GM19372 (cell line): ENCODE results near the gene PTH2.

Source experiments
- ATAC-seq: cut with Tn5 transposase; IDR thresholded peaks from one replicate; pipeline ENCODE4 v1.9.1; 2021; ENCODE audit warnings: mild to moderate bottlenecking, low read depth, moderate library complexity; ENCODE audit not compliant: unreplicated experiment

PTH2 gene

DNA sequence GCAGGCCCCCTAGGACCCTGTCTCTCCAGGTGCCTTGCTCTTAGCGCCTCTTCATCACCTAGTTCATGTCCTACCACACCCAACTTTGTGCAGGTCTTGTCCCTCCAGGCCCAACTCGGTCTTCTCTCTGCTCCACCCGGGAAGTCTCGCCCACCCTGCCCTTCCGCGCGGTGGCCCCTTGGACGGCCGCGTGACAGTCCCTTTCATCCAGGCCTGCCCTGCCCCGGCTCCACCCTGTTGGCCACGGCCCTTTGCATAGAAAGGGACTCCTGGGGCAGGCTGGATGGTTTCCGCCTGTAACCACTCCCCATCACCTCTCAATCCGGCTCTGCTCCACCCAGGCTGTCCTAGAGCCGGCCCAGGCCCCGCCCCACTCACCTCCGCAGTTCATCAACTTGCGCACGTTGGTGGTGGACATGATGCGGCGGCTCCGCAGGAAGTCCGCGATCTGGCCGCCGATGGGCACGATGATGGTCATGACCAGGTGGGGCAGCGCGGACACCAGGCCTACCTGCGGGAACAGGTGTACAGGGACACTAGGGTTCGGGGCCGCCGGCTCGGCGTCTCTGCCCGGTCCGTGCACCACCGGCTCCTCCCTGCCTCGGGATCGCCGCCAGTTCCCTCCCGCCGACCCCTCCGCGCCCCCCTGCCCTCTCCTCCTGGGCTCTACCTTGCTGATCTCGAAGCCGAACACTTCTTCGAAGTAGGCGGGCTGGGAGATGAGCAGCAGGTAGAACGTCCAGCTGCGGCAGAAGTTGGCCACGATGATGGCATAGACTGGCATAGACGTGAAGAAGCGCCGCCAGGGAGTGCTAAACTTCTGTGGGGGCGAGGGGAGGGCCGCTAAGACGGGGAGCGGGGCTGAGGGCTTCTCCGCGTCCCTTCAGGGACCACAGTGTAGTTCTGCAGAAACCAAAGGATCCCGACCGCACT, 9.2 kb upstream of the PTH2 start:
- ATAC-seq: no peak

DNA sequence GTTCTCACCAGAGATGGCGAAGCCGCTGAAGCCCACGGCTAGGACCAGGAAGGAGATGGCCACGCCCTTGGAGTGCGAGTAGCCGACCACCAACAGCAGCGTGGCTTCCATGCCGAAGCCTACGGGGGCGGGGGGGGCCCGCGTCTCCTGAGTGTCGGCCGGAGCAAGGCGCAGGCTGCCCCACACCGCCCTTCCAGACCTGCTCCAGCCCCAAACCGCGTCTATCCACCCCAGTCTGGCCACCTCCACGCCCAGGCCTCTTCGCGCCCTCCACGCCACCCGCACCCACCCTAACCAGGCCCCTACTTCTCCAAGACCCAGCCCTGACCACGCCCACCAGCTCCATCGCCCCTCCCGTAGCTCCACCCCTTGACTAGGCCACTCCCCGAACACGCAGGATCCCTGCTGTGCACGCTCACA, 8.1 kb upstream of the PTH2 start:
- ATAC-seq: no peak

DNA sequence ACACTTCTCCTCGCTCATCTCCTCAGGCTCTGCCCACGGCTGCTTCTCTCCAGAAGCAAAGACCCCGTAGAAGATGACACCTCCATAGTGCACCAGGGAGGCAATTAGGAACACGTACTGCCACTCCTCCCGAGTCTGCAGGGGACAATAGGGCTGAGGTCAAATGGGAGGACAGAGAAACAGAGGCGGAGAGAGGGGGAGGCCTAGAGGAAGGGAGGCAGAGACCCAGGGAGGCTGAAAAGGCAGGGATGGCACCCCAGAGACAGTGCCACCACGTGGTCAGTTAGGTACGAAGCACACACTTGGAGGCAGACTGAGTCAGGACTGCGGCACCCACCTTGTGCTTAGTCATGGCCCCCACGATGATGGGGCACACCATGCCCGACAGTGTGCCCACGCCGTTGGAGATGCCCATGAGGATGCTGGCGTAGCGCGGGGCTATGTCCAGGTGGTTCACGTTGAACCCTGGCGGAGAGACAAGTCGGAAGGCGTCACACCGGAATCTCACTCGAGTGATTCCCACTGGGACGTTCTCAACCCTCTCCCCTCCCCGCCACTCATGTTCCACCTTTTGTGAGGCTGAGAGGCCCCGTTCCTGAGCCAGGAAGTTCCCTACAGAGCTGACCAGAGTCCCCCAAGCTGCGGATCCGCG, 7.6 kb upstream of the PTH2 start:
- ATAC-seq: no peak

DNA sequence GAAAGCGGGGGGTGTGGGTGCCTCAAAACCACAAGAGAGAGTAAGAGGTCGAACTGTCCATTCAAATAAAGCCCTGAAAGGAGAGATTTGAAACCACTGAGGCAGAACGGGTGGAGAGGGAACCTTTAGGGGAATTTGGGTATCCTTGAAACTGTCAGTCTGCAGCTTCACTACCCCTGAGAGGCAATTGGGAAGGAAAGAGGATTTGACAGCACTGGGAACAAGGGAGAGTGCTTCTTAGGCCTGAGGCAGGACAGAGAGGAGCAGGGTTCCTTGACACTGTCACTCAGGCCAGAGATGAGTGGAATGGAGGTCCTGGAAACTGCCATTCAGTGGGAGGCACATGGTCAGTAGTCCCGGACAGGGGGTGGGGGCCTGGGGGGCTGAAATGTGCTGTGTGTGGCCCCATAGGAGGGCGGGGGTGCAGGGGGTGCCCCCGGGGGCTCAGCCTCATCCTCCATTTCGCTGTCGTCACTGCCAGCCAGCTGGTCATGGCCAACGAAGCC, 7.0 kb upstream of the PTH2 start:
- no peak for ATAC-seq

DNA sequence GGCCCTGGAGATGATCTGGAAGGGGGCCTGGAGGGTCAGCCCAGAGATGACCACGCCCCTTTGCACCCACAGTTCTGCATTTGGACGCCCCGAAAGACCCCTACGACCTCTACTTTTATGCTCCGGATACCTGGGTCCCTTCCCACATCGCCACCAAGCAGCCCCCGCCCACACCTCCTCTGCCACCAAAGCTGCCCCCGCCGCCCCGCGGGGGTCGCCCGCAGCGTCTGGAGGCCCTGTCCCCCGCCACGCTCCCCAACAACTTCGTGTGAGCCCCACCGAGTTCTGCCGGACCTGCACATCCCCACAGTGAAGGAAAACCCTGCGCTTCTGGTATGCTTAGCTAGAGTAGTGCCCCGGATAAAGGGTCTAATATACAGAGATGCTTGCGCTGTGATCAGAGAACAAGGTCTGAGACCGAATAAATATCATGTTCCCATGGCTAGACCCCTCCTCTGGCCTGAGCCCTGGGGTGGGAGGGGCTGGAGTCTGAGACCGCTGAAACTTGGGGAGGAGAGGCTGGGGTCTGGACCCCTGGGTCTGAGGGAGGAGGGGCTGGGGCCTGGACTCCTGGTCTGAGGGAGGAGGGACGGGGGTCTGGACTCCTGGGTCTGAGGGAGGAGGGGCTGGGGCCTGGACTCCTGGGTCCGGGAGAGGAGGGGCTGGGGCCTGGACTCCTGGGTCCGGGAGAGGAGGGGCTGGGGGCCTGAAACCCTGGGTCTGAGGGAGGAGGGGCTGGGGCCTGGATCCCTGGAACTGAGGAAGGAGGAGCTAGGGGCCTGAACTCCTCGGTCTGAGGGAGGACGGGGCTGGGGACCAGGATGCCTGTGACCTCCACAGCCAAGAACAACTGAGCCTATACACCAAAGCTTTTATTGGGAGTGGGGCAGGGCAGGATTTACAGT, 5.6 kb upstream of the PTH2 start:
- no peak for ATAC-seq

DNA sequence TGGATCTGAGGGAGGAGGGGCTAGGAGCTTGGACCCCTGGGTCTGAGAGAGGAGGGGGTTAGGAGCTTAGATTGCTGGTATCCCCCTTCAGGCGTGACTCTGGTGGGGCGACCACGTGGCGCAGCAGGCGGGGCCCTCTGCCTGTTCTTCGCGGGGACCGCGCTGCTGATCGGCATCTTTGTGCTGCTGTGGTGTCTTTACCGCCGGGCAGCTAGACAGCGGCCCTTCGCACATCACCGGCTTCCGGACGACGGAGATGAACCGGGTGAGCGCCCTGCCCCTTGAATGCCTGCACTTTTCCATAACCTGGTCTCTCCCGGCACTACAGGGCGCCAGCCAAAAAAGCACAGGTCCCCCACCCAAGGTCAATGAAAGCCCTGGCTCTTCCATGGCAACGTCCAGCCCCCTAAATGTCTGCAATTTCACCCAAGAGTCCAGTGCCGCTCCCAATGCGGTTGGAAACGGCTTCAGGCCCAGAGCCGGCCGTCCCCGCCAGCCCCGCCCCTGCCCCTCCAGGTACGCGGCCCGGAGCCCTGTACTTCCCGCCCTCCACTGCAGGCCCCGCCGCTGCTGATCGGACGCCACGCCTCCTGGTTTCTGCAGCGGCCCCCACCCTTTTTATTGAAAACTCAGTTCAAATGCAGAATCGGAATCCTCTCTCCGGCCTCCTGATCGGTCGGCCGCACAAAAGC, 4.8 kb upstream of the PTH2 start:
- ATAC-seq: no peak

DNA sequence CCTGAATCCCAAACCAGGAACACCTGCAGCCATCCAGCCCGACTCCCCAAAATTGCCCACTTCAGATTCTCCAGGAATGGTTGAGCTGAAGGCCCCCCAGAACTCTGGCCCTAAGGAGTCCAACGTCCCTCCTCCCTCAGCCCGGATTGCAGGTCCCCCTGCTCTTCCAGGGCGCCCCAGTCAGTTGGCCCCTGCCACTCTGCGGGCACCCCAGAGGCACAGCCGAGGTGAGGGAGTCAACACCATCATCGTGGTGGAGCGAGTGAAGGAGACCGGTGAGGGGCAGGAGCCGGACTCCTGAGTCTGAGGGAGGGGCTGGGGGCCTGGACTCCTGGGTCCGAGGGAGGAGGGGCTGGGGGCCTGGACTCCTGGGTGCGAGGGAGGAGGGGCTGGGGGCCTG, 4.1 kb upstream of the PTH2 start:
- no peak for ATAC-seq

DNA sequence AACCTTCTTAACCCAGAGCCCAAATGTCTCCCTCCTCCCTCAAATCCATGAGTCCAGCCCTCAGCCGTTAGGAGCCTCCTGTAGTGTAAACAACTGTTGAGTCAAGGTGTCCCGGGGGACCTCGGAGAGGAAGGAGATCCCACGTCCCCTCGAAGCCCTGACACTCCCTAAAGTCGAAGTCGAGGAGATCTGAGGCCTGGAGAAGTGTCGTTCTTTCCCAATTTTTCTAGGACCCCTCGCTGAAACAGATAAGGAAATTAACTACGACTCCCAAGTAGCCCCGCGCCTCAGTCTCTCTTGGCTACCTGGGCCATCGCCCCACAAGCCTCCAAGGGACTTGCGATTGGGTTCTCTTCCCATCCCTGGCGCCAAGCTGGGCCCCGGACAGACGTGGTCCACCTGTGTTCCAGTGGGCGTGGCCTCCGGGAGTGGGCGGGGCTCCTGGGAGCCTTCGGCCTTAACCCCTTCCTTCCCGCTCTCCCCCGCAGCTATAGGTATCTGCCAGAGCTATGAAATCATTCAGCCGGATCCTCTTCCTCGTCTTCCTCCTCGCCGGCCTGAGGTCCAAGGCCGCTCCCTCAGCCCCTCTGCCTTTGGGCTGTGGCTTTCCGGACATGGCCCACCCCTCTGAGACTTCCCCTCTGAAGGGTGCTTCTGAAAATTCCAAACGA, 2.8 kb upstream of the PTH2 start:
- no peak for ATAC-seq

DNA sequence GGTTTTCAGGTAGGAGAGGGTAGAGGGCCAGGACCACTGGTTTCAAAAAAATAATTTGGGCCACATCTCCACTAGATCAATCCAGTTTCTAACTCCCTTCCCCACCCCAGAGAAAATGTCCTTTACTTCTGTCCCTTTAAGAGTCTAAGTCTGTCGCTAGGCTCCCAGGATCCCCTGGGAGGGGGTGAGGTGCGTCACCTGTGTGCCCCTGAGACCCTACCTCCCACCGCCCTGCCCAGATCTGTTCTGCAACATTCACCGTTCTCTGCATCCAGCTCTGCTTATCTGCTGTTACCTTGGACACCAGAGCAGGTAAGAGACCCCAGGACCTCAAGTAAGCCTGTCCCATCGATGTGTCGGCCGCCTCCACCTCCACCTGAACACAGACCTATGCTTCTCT, 1.9 kb upstream of the PTH2 start, which contains the start of gene GFY:
Gene GFY (plus strand): TSS at position 211 of the 400 bp plus-strand sequence. CDS start 1,043 bp downstream, outside the sequence.
- ATAC-seq: no peak

DNA sequence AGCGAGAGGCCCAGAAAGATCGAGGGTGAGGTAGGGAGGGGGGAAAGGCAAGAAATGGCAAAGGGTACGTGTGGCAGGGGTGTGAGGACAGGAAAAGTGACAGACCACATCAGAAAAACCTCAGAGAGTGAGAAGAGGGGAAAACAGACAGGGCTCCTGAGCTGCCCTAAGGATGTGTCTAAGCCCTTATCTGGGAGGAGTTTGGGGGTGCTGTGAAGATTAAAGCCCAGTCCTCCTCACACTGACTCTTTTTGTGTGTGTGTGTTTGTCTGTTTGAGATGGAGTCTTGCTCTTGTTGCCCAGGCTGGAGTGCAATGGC, 703 bp upstream of the PTH2 start:
- ATAC-seq: no peak

DNA sequence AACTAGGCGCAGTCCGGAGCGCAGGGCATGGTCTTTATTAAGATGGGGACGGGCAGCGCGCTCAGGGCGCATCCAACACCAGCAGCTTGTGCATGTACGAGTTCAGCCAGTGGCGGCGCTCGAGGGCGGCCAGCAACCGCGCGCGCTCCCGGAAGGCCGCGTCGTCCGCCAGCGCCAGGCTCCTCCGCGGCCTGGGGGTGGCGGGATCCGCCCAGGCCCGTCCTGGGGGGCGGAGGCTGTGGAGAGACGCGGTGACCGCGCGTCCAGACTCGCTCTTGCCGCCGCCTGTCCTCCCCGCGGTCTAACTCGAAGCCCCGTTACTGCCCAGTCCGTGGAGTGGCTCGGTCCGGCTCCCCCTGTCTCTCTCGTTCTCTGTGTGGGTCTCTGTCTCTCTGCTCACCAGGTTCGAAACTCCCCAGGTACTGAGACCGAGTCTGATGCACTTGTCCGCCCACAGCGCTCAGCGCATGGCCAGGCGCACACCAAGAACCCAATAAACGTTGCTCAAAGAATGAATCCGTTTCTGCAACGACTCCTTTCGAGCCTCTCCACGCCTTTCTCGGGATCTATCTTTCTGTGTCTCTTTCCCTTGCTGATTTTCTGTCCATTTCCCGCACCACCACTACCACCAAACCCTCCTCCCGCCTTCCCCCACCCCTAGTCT, 702 bp downstream of the PTH2 start:
- ATAC-seq: no peak

DNA sequence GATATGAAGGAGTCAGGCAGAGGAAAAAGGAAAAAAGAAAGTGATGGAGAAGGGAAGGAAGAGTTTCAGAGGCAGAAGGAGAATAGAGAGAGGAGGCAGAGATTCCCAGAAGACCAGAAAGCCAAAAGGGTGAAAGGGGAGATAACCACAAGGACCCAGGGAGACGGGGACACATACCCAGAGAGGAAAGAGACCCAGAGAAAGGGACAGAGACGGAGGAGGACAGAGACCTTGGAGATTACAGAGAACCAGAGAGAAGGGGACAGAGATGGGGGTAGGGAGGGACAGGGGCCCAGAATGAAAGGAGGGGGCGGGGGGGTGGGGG, 1.4 kb downstream of the PTH2 start:
- ATAC-seq: no peak

DNA sequence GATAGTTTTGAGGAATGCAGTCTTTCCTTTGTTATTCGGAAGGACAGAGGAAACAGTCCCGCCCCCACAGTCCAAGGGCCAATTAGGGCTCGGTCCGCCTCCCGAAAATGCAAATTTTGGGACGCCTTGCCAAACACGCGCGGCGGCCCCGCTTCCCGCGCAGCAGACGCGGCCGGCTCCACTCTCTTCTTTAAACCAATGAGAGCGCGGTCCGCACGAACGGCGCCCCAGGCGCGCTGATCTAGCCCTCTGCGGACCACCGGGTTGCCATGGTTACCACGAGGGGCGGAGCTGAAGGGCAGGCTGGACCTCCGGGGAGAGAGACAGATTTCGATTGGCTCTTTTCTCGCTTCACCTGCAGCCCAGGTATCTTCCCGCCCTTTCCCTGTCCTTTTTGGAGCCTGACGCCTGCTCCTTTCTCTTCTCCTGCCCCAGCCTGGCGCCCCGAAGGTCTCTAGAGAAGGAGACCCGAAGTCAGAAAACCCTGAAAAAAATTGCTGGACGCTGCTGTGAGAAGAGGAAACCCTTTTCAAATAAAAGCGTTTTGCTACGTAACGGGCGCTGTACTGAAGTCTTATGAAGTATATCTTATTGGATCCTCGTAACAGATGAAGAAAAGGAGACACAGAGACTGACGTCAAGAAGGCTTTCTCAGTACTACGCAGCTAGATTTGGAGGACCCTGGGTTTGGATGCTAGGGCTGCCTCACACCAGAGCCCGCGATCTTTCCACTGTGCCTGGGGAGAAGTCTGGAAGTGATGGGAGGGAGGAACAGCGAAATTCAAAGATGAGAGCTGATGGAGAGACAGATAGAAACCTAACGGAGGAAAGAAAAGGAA, 2.0 kb downstream of the PTH2 start:
- no peak for ATAC-seq

DNA sequence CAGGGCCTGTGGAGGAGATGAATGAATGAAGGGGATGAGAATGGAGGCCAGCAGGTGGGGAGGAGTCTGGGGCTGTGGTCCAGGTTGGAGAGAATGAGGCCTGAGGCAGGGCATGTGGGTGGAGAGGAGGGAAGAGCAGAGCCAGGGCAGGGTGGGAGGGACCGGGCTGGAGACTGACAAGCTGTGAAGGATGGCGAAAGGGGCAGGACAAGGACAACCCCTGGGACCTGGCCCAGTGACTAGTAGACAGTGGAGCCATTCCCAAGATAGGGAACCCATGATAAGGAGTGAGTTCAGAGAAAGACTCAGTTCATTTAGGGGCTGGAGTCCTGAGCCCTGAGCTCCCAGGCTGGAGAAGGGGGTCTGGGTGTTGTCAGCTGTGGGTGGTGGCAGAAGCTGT, 3.0 kb downstream of the PTH2 start:
- ATAC-seq: no peak

DNA sequence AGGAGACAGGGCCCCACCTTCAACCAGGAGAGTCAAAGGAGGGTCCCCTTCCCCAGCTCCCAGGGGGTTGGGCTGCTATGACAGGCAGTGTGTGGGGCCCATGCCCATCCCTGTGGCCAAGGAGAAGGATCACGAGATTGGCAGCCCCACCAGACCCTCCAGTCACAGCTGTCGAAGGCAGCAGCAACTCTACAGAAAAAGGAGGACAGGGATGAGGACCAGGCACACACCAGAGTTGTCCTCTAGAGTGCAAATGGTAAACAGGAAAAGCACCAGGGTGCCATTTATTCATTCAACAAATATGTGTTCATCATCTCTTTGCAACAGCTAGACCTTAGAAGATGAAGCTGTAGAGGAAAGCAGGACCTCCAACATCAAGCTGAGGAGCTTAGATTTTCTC, 4.1 kb downstream of the PTH2 start:
- no peak for ATAC-seq

DNA sequence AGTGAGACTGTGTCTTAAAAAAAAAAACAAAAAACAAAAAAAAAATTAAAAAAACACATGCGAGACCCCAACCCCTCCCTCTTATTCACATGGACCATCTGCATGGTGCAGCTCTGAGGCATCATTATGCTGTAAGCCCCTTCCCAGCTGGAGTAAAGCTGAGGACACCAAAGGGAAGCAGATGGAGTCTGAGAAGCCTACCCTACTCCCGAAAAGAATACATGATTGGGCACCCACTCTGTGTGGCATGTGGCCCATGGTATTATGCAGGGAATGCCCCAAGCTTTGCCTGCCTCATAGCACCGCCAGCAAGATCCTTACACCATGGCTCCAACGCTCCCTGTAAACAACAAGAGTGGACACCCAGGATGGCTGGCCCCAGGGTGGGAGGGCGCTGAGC, 4.7 kb downstream of the PTH2 start:
- ATAC-seq: no peak

DNA sequence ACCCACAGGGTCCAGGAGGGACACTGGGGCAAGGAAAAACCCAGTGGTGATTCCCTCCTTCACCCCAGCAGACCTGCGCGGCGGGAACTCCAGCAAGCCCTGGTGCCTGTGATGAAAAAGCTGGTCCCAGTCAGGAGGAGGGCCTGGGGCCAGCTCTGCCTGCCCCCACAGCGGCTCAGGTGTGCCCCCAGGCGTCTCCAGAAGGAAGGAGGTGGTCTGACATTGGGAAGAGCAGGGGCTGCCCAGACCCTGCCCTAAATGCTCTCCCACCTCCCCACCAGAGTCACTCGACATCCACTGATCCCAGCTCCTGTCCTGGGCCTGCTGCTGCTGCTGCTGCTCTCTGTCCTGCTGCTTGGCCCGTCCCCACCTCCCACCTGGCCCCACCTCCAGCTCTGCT, 6.2 kb downstream of the PTH2 start:
- no peak for ATAC-seq

DNA sequence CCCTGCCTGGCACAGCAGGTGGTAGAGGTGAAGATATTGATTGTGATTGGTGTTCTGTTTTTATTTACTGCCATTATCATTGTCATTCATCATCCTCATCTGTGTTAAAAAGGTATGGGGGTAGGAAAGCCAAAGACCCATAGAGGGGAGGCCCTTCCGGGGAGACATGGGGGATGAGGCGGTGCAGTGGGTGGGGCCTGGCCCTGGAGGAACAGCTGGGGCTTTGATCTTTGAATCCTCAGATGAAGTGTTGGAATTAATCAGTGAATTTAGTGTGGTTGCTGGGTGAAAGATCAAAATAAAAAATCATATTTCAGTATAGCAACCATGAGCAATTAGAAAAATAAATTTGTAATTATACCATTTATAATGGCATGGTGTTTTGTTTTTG, 7.4 kb downstream of the PTH2 start:
- no peak for ATAC-seq
